ENCODE data around the gene CDK5R2. TPM values are rescaled to one million over a fixed set of nuclear protein-coding genes. Genes with fewer than 3 reads are reported as not detected.

CDK5R2 gene
- total RNA-seq, 1 donor from 2014 or later = not detected

DNA sequence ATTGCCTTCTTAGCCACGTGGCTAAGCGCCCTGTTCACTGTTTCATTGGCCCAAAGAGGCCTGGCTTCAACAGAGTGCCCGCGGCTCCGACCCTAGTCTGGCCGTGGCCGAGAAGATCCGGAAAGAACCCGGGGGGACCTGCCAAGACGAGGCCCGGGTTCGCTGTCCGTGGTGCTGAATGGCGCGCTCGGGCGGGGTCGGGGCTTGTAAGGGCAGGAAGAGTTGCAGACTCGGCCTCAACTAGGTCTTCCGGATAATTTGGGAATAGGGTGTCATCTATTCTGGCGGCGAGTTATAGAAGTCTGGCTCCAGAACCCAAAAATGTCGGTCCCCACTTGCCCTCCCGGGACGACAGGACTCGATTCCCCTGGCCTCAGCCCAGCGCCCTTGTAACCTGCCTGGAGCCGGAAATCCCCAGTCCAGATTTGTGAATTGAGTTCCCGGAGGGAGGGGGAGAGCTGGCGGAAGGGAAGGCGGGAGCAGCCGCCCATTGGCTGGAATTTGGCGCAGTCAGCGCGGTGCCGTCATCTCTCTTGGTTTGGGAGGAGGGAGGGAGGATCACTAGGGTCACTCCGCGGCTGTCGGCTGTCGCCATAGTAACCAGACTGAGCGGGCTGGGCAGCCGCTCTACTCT, 3.5 kb downstream of the CDK5R2 start:
- ATAC-seq = peak; percentile 33

DNA sequence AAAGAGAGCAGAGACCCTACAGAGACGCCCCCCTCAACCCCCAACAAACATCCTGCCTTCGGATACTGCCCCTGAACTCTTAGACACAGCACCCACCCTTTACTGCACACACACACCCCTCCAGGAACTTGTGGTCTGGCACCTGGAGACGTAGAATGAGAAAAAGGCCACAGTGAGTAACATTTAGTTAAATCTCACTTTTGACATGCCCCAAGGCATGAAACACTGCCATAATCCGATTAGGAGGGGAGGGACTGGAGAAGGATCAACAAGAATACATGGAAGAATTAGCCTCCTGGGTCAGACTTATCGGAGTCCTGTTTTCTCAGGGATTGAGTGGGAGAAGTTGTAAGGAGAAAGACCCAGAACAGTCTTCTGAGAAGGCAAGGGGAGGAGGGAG, 4.1 kb downstream of the CDK5R2 start:
- ATAC-seq = no peak

DNA sequence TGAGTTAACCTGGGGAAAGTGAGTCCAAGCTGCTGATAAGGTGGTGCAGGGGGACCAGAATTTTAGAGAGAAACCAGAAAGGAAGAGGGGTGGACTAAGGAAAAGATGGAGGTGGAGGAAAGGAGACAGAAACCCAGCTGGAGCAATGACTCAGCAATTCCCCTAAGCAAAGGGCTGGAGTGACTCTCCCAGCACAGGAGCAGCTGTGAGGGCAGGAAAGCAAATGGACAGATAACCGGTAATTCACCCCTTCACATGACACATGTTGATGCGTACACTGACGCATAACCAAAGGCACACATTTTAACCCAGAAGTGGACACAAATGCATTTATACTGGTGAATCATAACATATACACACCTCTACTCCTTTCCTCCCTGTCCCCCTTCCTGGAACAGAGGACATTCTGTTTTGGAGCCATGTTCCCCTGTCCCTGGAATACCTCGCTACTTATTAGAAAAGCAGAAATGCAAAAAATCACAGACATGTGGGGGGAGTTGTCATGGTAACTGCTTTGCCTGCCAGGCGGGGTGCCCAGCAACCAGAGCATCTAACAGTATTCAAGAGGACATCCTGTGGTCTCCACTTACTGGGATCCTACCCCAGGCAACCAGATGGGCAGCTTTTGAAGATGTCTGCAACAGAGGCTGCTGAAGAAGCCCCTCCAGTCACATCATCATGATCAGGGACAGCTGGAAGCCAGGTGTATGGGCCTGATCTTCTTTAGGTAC, 4.7 kb downstream of the CDK5R2 start:
- peak; percentile 31 for ATAC-seq

DNA sequence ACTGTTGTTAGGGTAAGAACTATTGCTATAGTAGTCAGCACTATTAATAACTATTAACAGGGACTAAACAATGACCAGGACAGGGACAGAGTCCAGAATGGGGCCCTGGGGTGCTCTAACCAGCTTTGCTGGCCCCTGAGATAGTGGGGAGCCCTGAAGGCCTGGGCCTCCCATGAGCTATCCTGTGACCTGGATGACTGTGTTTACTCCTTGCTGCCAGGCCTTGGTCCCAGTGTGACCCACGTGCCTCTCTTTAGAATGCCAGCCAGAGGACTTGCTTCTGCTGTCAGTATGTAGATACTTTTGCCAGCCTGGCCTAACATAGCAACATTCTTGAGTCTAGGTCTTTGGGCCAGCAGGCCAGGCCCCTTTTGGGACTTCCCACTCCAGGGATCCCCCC, 11.4 kb downstream of the CDK5R2 start:
- ATAC-seq = no peak

DNA sequence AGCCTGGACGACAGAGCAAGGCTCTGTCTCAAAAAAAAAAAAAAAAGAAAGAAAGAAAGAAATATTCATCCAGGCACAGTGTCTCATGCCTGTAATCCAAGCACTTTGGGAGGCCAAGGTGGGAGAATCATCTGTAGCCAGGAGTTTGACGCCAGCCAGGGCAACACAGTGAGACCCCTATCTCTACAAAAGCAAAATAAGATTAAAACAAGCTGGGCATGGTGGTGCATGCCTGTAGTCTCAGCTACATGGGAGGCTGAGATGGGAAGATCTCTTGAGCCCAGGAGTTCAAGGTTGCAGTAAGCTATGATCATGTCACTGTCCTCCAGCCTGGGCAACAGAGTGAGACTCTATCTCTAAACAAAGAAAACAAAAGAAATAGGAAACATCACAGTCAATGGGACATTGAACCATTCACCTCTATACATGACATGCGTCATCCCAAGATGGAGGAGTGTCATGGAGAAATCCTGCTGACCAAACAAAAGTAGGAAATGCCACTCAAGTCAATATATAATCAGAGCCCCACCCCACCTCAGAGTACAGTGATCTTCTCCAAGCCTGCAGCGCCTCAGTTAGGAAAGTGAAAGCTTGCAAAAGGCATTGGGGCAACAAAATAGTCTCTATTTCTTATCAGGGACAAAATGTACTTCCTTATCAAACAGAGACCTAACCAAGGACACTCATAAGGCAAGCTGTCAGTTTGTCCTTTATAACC, 15.8 kb downstream of the CDK5R2 start:
- ATAC-seq = no peak

DNA sequence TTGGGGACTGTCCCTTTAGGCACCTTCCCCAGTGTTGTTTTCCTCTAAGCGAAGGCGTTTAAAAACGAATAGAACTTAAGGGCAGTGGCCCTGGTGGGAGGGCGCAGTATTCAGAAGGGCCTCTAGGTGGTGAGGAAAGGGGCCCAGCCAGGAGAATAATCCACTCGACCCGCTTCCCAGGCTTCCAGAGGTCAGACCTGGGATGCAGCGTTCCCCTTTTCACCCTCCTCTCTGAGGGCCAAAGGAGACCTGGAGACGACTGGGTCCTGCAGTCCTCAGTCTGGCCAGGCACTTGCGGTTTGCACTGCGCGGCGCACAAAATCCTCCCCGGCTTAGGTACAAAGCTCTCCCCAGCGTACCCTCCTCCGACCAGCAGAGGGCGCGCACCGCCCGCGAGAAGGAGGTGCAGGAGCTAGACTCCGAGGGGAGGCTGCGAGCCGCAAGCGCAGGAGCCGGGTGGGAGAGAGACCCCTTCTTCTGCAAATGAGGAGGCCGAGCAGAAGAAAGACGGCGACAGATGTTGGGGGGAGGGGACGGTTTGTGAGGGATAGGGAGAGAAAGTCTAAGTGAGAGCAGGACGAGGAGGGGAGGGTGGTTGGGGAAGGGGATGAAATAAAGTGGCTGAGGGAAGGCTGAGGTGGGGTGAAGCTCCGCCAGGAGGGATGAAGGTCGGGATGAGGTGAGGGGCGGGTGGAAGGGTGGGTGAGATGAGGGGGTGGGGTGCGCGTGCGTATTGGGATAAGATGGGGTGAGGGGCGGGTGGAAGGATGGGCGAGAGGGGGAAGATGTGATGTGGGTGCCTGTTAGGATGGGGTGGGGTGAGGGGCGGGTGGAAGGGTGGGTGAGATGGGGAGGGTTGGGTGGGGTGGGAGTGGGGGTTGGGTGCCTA, 20.6 kb downstream of the CDK5R2 start:
- ATAC-seq = peak; percentile 87

DNA sequence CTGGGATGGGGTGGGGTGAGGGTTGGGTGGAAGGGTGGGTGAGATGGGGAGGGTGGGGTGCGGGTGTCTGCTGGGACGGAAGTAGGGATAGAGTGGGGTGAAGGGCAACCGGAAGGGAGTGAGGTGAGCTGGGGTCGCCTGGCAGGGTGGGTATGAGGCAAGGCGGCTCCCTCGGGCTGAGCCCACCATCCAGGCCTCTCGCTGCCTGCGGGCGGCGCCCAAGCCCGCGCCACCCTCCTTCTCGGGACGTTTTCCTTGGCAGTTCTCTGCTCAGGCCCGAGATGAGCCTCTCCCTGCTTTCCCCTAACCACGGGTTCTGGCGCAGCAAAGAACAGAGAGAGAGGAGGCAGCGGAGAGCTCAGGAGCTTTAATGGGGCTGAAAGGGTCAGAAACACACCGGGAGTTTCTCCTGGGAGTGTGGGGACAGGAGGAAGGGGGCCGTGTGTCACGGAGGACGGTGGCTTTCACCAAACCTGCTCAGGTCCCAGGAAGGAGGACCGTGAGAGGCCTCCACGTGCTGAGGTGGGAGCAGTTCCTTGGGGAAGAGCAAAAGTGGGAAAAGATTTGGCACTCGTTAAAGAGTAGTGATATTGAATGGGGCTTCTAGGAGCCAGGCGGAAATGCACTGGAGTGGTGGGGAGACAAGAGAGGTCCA, 21.4 kb downstream of the CDK5R2 start:
- ATAC-seq = no peak

DNA sequence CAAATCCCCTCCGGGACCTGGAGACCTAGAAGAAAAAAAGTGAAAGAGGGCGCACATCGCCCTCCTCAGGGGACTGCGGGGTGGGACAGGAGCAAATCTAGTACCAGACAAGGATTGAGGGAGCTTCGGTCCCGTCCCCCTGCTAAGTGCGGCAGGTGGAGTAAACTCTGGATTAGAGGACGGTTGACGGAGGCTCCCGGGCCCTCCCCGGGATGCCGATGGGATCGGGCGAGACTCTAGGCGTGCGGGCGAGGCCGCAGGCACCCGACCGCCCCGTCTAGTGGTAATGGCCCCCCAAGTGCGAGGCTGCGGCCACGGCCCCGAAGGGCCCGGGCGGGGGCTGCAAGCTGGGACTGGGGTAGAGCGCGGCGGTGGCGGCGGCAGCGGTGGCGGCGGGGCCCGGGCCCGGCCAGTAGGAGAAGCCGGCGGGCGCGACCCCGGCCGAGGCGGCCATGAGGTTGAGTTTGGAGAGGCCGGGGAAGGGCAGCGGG, 22.0 kb downstream of the CDK5R2 start:
- ATAC-seq = no peak

DNA sequence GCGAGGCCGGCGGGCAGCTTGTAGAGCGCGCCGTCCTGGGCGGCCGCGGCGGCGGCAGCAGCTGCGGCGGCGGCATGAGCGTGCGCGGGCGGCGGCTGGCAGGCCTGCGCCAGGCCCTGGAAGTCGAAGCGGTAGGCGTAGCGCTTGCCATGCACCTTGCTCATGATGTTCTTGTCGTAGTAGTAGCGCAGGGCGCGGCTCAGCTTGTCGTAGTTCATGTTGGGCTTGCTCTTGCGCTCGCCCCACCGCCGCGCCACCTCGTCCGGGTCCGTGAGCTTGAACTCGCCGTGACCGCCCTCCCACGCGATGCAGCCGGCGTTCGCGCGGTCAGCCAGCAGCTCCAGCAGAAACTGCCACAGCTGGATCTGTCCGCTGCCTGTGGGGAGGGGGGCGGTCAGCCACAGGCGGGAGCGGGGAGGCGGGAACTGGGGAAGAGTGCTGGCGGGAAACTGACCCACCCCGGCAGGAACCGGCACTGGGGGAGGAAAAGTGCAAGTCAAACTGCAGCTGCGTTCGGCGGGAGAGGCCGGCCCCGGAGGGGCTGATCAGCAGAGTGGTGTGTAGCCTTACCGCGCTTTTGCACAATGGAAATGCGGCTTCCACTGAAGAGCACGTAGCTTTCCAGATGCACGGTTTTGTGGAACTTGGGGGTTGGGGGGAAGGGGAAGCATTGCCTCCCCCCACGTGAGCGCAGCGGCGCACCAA, 22.6 kb downstream of the CDK5R2 start:
- ATAC-seq = peak; percentile 70

DNA sequence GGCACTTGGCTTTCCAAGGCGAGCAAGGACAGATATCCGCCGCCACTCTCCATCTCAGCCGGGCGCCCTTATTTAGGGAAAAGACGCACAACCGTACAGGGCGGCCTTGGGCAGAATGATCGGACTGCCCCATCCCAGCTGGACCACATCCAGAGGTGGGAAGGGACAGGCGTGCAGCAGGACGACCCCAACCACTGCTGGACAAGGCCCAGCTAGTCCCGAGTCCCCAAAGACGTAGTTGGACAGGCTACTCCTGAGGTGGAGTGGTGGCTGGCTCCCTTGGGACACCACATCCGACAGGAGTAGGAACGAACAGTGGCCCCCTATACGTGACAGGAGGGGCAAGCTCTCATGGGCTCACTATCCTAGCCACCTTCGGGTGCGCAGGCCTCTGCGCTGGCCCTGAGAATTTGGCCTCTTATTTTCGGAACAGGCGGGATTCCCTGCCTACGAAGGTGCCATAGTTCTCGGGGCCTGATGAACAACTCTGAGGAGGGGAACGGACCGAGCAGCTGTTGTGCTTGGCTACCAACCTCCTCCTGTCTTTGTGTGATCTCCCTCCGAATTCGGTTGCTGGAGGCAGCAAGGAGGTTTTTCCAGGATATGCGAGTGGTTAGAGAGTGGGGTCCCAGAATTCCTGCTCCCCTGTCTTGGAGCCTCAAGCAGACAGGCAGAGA, 23.3 kb downstream of the CDK5R2 start:
- no peak for ATAC-seq

DNA sequence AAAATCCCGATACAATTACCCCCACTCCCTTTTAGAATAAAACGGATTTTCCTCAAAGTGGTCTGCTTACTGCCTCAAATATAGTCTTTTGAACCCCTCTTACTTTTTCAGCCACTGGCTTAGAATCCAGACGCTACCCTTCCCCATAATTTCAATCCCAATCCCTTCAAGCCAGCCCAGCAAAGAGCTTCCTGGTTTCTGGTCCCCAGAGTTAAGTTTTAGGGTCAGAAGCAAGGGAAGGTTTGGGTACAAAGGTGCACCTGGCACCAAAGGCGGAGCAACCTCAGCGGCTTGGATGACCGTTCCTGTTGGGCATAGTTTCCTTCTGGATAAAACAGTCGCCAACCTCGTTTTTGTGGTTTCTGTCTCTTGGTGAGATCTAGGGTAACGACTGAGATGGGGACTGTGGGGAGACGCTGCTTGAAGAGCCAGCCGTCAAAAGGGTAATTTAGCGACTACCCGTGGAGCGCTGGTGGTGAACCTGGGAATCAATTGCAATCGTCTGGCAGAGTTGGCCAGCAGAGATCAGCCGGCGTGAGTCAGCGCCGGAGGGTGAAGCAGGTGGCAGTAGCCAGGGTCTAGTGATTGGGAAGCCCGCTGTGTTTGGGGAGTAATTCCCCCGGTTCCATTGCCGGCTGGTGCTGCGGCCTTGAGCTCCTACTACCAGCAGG, 23.9 kb downstream of the CDK5R2 start:
- no peak for ATAC-seq

DNA sequence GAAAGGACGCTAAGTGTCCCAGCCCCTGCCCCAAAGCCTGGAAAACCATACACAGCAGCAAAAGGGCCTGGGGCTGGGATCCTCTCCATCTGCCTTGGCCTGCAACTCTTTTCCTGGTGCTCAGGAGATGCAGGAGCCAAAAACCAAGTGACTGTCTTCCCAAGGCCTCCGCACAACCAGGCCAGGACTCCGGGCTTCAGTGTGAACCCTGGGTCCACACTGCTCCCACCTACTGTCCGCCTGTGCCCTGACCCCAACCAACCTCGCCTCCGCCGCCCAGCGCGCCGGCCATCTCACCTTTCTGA, 24.4 kb downstream of the CDK5R2 start:
- no peak for ATAC-seq

DNA sequence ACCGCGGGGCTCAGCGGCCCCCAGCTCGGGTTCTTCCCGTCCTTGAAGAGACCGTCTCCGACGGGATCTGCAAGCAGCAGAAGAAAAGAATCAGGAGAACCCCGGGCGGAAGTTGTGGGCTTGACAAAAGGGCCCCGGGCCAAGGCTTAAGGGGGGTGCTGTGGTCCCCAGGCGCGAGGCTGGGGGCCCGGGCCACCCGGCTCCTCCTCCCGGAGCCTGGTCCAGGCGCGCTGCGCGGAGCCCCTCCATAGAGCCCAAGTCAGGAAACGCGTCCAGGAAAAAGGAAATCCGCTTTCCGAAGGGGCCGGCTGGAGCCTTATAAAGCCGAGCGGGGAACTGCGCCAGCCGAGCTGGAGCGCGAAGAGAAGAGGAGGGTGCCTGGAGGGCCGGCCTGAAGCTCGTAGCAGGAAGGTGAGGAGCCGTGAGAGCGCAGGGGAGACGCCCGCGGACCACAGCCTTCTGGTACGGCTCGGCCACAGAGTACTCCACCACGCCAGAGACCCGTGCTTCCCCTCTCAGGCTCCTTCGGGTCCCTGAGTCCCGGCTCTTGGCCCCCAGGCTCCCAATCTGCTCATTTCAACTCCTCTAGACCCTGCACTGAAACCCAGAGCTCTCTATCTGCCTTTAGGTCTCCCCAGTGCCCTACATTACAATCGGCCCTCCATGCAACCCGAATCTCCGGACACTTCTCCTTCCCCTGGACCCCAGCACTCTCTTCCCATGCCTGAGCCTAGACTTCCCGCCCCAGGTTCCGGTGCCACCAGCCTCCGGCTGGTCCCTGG, 25.0 kb downstream of the CDK5R2 start:
- no peak for ATAC-seq

DNA sequence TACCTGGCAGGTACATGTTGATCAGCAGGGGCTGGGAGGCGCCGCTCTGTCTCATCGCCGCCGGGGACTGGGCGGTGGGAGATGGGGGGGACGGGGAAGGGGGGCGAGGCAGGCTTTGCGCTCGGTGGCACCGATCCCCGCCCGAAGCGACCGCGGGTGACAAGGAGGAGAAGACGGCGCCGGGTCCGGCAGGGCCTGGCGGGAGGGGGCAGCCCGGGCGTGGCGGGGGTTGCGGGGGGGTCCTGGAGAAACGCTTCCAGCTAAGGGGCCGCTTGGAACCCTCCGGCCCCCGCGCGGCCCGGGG, 25.5 kb downstream of the CDK5R2 start, which contains the start of gene FEV:
TSS of gene FEV (minus strand) at position 164 of the 304 bp plus-strand sequence. CDS start at position 55, 109 bp downstream.
- no peak for ATAC-seq

DNA sequence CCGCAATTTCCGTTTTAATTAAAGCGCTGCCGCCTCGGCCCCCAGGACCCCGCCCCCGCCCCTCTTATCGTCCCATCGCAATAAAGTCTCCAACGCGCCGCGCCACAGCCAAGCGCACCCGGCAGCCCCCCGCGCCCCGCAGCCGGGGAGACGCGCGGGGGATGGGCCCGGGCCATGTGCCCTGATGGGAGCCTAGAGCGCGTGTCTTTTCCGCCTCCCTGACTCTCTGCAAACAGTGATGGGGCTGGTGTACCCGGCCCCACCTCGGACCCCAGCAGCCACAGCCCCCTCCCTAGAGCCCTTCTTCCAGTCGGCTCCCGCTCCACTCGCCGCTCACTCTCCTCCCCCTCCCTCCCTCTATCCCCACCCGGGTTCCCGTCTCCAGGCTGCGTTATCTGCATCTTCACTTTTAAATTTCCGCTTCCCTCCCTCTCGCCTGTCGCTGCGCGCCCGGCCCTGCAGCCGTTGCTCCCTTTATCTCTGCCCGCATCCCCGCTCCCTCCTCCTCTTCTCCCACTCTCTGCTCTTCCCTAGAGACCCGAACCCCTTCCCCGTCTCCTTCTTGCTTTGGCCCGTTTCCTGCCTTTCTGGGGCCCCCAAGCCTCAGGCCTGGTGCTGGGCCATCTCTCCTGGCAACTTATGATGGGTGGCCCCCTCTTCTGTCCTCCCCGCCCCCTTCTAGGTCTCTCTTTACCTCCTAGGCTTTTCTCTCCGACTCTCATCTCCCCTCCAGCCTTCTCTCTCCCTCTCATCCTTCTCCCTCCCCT, 26.0 kb downstream of the CDK5R2 start:
- no peak for ATAC-seq

DNA sequence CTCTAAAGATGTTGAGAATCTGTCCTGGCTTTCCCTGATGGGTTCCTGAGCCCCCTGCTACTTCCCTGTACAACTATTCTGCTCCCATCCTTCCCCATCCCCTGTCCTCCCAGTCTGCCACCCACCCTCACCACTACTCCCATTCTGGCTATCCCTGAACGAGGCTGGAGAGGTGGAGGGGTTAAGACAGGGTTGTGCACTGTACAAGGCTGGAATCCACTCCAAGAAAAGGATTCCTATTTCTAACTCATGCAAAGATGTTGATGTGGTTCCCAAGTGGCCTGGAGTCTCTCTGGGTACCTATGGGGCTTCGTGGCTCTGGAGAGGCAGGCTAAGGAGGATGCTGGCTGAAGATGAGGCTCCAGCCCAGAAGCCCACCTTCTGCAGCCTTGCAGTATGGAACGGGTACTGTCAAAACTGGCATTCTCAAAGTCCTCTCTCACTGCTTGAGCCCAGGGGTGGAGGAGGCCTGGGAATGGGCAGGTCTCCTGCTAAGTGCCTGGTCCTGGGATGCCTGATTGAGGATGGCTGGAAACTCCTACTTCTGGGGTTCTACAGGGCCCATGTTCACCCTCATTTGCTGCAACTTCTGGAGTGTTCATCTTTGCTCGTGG, 26.8 kb downstream of the CDK5R2 start:
- no peak for ATAC-seq

DNA sequence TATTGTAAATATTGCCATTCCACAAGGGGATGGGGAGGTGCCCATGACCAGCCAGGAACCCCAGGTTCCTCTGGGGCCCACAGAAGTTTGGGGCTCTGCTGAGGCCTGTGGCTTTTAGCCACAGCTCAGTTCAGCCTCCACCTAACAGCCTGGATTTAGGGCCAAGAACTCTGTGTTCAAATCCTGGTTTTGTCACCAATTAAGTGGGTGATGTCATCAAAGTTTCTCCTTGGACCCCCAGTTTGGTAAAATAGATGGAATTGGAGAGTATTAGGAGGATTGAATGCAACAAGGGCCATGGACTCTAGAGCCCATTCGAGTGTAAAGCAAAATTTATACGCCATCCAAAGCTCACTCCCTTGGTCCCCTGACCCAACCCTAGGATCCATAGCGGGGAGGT, 28.7 kb downstream of the CDK5R2 start:
- ATAC-seq = no peak

DNA sequence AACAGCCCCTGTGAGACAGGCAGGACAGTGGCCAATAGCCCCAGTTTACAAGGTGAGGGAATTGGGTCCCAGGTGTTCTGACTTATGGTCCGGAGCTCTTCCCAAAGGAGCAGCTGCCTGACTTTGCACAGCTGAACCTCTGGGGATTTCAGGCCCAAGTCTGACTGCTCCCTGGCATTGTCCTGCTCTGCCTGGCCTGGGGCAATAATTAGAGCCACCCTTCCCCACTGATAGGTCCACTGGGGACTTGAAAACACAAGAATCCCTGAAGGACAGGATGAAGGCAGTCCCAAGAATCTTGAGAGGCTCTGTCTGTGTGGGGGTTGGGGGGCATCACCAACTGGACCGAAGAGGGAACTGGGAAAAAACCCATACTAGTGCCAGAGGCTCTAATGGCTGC, 29.2 kb downstream of the CDK5R2 start:
- no peak for ATAC-seq

Measured in esophagus mucosa (tissue), 1 donor.